Stomach (tissue), 9 donors: Measurements from ENCODE around the gene PLD3. TPM values are rescaled to one million over a fixed set of nuclear protein-coding genes. Genes with fewer than 3 reads are reported as not detected.

ENCODE experiments used
- DNase-seq, 2 donors: peaks; one replicate each; pipeline versions ENCODE4 v3.0.0 to v3.0.0-alpha.2; 2013 to 2019
- H3K27ac ChIP-seq, 5 donors: fragments of 200-600 bp in 4 of 5; sonication (generic) in 4 of 5; one replicate each; pipeline ENCODE4 v1.5.1; 2013 to 2019; ENCODE audit warnings: mild to moderate bottlenecking in 1 of 5, moderate library complexity in 1 of 5
- H3K27me3 ChIP-seq, 3 donors: fragments of 200-600 bp; sonication (generic); one replicate each; pipeline ENCODE4 v1.5.1; 2017 to 2019; ENCODE audit warnings: mixed run types in 1 of 3
- H3K36me3 ChIP-seq, 4 donors: fragments of 200-600 bp; sonication (generic); 1 replicate in 3 of 4; 2 replicates in 1 of 4; pipeline ENCODE4 v1.5.1; 2016 to 2019
- H3K4me1 ChIP-seq, 4 donors: fragments of 200-600 bp; sonication (generic); one replicate each; pipeline ENCODE4 v1.5.1; 2016 to 2019
- H3K4me3 ChIP-seq, 4 donors: fragments of 200-600 bp; sonication (generic) in 3 of 4; one replicate each; pipeline ENCODE4 v1.5.1; 2016 to 2019; ENCODE audit warnings: mild to moderate bottlenecking in 1 of 4
- H3K9me3 ChIP-seq, 4 donors: fragments of 200-600 bp; sonication (generic); one replicate each; pipeline ENCODE4 v1.5.1; 2016 to 2019
- CTCF ChIP-seq, 7 experiments: fragments of 450-650 bp in 4 of 7; fragments of 200-600 bp in 3 of 7; sonication (generic) in 3 of 7; IDR thresholded peaks; one replicate each; pipeline ENCODE4 v1.5.1; 2016 to 2019; ENCODE audit warnings: antibody characterized with exemption in 7 of 7, control low read depth in 2 of 7, mild to moderate bottlenecking in 1 of 7
- EP300 ChIP-seq: sonication (generic); formaldehyde crosslinking; IDR thresholded peaks from one replicate; pipeline ENCODE4 v1.6.1; 2017; ENCODE audit warnings: antibody characterized with exemption
- POLR2A ChIP-seq, 4 donors: fragments of 450-650 bp; IDR thresholded peaks; one replicate each; pipeline ENCODE4 v1.6.1; 2016; ENCODE audit warnings: antibody characterized with exemption in 4 of 4, control low read depth in 2 of 4, mild to moderate bottlenecking in 1 of 4, moderate library complexity in 1 of 4
- POLR2AphosphoS5 ChIP-seq, 3 donors: sonication (generic); formaldehyde crosslinking; IDR thresholded peaks; one replicate each; pipeline ENCODE4 v1.6.1; 2016; ENCODE audit warnings: antibody characterized with exemption in 3 of 3
- WGBS, 5 donors: extraction: QIAGEN DNeasy Blood & Tissue Kit in 3 of 5; methylation state at CpG; one replicate each; pipeline versions ENCODE4 v1.1.5 to v1.1.7; 2013 to 2018; 5-methylcytosine and 5-hydroxymethylcytosine counted together
- intact Hi-C: fragments of 100-400 bp; cut with DNase I; formaldehyde crosslinking; loops from one replicate; pipeline ENCODE4 v1.15.1; 2023; ENCODE audit warnings: low total_unique reads
- polyA plus RNA-seq, 3 donors: library from polyadenylated mRNA; stranded (reverse); fragments of 200-250 nt; gene quantifications; one replicate each; pipeline ENCODE4 v1.2.3, GENCODE V29; 2013
- total RNA-seq, 5 donors: library from RNA; depleted of rRNA; stranded (reverse); fragments of >200 nt; gene quantifications; one replicate each; pipeline versions ENCODE4 v1.1.0 to v1.2.3, GENCODE V29; 2014 to 2016
- donor health status: healthy with polysubstance abuse.
- donor health status: Bipolar disorder and iron deficiency.
- donor health status: healthy.

Gene PLD3
- total and polyA plus RNA-seq, 8 donors, result 58.8 to 273 (median 145) TPM

GRCh38 chr19:40362160-40362559 lies 13.7 kb downstream of the PLD3 start:
- intact Hi-C loops, result no loop called here
- Histone ChIP-seq H3K9me3 (no peaks in the 10 kb centered on the region), H3K27ac (no peak overlapping the region), H3K4me3 (no peak overlapping the region), H3K27me3 (no peaks in the 10 kb centered on the region), H3K4me1 (peaks cover 0 to 50% (median 19%) of the 10 kb centered on the region in 4 donors), H3K36me3 (peaks cover 8 to 34% (median 15%) of the 10 kb centered on the region in 4 donors)
- DNase-seq, result no peak
- WGBS, 5 donors, result 87 to 94% (median 91%) methylated on average over 3 of the region's 3 CpGs
- TF ChIP-seq CTCF (IDR thresholded peaks at IDR 0.05) (no peak), POLR2AphosphoS5 (IDR thresholded peaks at IDR 0.05) (no peak), POLR2A (IDR thresholded peaks at IDR 0.05) (no peak), EP300 (no peak)

- WGBS, 5 donors, result 64 to 82% (median 79%) methylated on average over 5 of the region's 5 CpGs
- Histone ChIP-seq H3K4me1 (peaks cover 0 to 50% (median 17%) of the 10 kb centered on the region in 4 donors), H3K4me3 (no peak overlapping the region), H3K27ac (no peak overlapping the region), H3K27me3 (no peaks in the 10 kb centered on the region), H3K36me3 (peaks cover 8 to 43% (median 24%) of the 10 kb centered on the region in 4 donors), H3K9me3 (no peaks in the 10 kb centered on the region)
- intact Hi-C loops, result no loop called here
- no peak for TF ChIP-seq CTCF (IDR thresholded peaks at IDR 0.05)
- DNase-seq, result no peak
These were observed 14.6 kb downstream of the PLD3 start for GRCh38 chr19:40363069-40363468.

- TF ChIP-seq POLR2A (IDR thresholded peaks at IDR 0.05), result no peak
- TF ChIP-seq CTCF (IDR thresholded peaks at IDR 0.05), result no peak
- TF ChIP-seq EP300, result no peak
- TF ChIP-seq POLR2AphosphoS5 (IDR thresholded peaks at IDR 0.05), result no peak
- Histone ChIP-seq H3K4me3 (peak overlapping the region in 3 of 4 donors; percentile 42 to 44 (median 42)), H3K9me3 (no peaks in the 10 kb centered on the region), H3K27me3 (no peaks in the 10 kb centered on the region), H3K27ac (no peak overlapping the region), H3K4me1 (peaks cover 0 to 32% (median 17%) of the 10 kb centered on the region in 4 donors), H3K36me3 (peaks cover 14 to 47% (median 37%) of the 10 kb centered on the region in 4 donors)
- 55 to 76% (median 61%) methylated on average over 3 of the region's 3 CpGs for WGBS, 5 donors
- no peak for DNase-seq
- intact Hi-C loops, result no loop called here
These were observed 16.5 kb downstream of the PLD3 start for GRCh38 chr19:40365010-40365409.

GRCh38 chr19:40365613-40366401 lies 17.3 kb downstream of the PLD3 start:
- H3K27me3 ChIP-seq, result no peaks in the 10 kb centered on the region
- 19 to 30% (median 22%) methylated on average over 11 to 28 of the region's 28 CpGs for WGBS, 5 donors
- DNase-seq, result peak; percentile 54 to 96
- intact Hi-C loops, result no loop called here
- peak overlapping the region in 3 of 5 donors; percentile 1 to 62 (median 56) for H3K27ac ChIP-seq
- no peak for TF ChIP-seq CTCF (IDR thresholded peaks at IDR 0.05)
- TF ChIP-seq EP300, result no peak
- TF ChIP-seq POLR2A (IDR thresholded peaks at IDR 0.05), result no peak
- TF ChIP-seq POLR2AphosphoS5 (IDR thresholded peaks at IDR 0.05), result peak in 1 of 3 donors; percentile 33
- H3K4me1 ChIP-seq, result peaks cover 0 to 32% (median 17%) of the 10 kb centered on the region in 4 donors
- peaks cover 22 to 52% (median 44%) of the 10 kb centered on the region in 4 donors for H3K36me3 ChIP-seq
- H3K4me3 ChIP-seq, result peak overlapping the region; percentile 42 to 45 (median 43)
- H3K9me3 ChIP-seq, result no peaks in the 10 kb centered on the region
